AG08395 (cell line): ENCODE data around the gene CAPN1.
"Not testable (repeated sequence)": the region's sequence is repeated elsewhere in the genome, so short reads cannot be mapped to it uniquely, and the experiment has no call there.

ENCODE experiments used
- DNase-seq: peaks from one replicate; pipeline ENCODE4 v3.0.0; 2012; ENCODE audit warnings: mixed read lengths, low spot score

CAPN1 gene

GRCh38 chr11:65160643-65161042 lies 21.1 kb upstream of the CAPN1 start:
- no peak for DNase-seq

DNA sequence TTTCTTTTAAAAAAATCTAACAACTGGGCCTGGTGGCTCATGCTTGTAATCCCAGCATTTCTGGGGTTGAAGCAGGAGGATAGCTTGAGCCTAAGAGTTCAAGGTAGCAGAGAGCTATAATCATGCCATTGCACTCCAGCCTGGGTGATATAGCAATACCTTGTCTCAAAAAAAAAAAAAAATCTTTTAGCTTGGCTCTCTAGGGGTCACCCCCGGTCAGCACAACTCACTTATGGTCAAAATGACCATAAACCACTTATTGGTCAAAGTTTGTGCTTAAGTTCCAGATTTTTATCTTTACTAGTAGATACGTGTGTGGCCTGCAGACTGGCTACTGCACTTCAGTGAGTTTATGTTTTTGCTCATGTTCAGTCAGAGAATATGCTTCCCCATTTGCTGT lies 18.0 kb upstream of the CAPN1 start:
- DNase-seq, result no peak

- DNase-seq, result no peak
Observed at GRCh38 chr11:65165410-65166317, 16.1 kb upstream of the CAPN1 start.

DNA sequence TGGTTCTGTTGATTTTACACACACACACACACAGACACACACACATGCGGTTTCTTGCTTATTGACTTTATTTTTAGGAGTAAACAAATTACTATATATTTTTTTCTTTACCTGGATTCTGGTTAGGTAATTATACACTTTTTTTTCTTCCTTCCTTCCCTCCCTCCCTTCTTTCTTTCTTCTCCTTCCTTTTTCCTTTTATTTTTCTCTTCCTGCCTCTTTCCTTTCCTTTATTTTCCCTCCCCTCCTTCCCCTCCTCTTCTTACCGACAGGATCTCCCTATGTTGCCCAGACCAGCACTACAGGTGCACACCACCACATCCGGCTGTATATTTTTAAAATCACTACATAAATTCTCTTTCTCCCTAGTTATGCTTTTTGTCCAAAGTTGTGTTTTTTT lies 14.8 kb upstream of the CAPN1 start:
- no peak for DNase-seq

- DNase-seq, result no peak
Observed at GRCh38 chr11:65167656-65168055, 14.1 kb upstream of the CAPN1 start.

DNA sequence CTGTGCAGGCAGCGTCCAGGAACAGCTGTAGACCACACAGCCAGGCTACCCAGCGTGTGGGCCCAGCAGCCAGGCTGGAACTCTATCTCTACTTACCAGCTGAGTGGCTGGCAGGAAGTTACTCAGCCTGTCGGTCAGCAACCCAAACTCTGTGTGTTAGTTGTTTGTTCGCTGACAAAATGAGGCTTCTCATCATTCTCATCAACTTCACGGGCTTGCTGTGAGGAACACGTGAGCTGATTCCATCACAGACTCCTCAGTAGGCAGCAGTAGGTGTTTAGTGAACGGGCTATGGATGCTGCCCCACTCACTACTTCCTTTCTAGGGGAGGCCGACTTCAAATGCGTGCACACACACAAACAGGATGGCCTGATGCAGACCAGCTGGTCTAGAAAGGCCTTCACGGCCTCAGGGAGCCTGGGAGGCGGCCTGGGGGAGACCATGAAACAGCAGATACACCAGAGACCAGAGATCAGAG lies 12.5 kb upstream of the CAPN1 start:
- DNase-seq, result no peak

GRCh38 chr11:65170058-65170534 lies 11.6 kb upstream of the CAPN1 start, which contains the start of gene SPDYC:
SPDYC (plus strand) TSS chr11:65170233; CDS start chr11:65171358, 1,125 bp downstream.
- no peak for DNase-seq

GRCh38 chr11:65172600-65172999 lies 9.1 kb upstream of the CAPN1 start:
- DNase-seq, result no peak

- not testable (repeated sequence) for DNase-seq
Observed at GRCh38 chr11:65174571-65175010, 7.1 kb upstream of the CAPN1 start.

- peak; percentile 73 for DNase-seq
Observed at GRCh38 chr11:65180877-65181568, 705 bp upstream of the CAPN1 start.

- peak; percentile 26 for DNase-seq
Observed at GRCh38 chr11:65182258-65183170, 786 bp downstream of the CAPN1 start.

DNA sequence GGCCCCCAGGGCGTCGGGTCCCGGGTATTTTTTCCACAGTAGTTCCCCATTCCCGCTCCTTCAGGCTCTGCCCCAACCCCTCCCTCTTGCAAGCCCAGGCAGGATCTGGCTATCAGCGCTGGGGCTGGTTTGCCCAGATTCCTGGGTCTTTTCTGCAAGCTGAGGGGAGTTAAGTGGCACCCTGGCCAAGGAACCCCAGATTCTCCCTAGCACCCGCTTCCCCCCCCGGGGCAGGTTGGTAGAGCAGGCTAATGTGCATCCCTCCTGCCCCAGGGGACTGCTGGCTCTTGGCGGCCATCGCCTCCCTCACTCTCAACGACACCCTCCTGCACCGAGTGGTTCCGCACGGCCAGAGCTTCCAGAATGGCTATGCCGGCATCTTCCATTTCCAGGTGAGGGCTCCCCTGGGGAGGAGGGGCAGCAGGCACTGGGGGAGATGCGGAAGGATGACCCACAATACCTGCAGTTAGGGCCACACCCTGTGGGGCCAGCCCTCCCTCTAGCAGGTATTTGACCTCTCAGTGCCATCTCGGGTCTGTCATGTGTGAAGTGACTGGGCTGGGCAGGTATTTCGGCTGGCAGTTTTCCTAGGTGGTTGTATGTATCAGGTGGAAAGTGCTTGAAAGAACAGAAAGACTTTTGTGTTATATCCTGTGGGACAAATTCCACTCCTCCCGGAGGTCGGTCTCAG lies 1.6 kb downstream of the CAPN1 start:
- DNase-seq, result no peak

GRCh38 chr11:65184146-65184545 lies 2.4 kb downstream of the CAPN1 start:
- DNase-seq, result no peak

DNA sequence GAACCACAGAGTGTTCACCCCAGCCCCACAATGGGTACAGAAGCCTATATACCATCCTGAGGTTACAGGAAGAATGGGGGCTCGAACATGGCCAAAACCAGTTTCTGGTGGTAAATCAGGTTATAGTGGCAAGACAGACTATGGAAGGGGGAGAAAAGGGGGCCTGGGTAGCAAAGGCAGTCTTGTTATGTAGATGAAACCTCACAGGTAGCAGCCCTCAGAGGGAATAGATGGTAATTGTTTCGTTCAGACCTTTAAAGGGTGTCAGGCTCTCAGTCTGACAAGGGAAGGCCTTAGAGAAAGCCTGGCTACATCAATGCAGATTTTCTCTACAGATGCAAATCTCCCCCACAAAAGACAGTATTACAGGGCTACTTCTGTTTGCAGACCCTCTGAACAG lies 3.4 kb downstream of the CAPN1 start:
- DNase-seq, result no peak

- no peak for DNase-seq
Observed at GRCh38 chr11:65185869-65186341, 4.2 kb downstream of the CAPN1 start.

- no peak for DNase-seq
Observed at GRCh38 chr11:65186701-65187100, 5.0 kb downstream of the CAPN1 start.

GRCh38 chr11:65187146-65187675 lies 5.5 kb downstream of the CAPN1 start:
- DNase-seq, result no peak

- no peak for DNase-seq
Observed at GRCh38 chr11:65187971-65188461, 6.3 kb downstream of the CAPN1 start.

DNA sequence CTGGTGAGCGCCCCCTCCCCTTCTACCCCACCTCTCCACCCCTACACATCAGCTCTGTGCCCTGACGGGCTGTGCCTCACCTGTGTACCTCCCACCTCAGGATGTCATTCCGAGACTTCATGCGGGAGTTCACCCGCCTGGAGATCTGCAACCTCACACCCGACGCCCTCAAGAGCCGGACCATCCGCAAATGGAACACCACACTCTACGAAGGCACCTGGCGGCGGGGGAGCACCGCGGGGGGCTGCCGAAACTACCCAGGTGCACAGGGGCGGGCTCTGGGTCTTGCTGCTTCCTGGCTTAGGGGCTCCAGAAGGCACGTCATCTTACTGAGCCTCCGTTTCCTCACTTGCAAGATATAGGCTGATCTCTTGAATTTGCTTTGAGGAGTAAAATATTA lies 6.8 kb downstream of the CAPN1 start:
- DNase-seq, result no peak

- no peak for DNase-seq
Observed at GRCh38 chr11:65189191-65189590, 7.5 kb downstream of the CAPN1 start.

DNA sequence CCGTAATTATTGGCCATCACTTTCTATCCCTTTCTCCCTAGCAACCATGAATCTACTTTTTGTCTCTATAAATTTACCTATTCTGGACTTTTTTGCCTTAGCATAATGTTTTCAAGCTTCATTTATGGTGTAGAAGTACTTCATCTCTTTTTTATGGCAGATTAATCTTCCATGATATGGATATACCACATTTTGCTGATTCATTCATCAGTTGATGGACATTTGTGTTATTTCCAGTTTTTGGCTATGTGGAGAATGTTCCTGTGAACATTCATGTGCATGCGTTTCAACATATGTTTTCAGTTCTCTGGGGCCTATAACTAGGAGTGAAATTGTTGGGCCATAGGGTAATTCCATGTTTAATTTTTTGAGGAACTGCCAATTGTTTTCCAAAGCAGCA lies 12.8 kb downstream of the CAPN1 start:
- no peak for DNase-seq
